ENCODE data around the gene GABRB3. TPM values are rescaled to one million over a fixed set of nuclear protein-coding genes. Genes with fewer than 3 reads are reported as not detected.

Gene GABRB3
- total RNA-seq, 4 donors from 2014 or later: 15.0 to 46.7 (median 20.6) TPM

DNA sequence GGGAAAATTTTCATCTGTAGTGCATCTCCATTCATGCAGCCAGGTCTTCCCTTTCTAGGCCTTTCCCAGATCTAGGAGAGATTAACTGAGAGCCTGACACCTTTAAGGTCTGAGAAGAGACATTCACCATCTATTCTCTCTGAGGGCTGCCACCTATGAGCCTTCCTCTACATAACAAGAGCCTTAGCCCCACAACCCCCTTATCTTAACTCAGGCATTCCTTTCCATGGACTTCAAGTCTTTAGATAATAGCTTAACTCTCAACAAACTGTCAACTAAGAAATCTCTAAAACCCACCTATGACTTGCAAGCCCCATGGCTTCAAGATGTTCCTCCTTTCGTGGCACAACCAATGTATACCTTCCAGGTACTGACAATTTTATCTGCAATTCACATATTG, 121.0 kb downstream of the GABRB3 start:
- 80 to 93% methylated on average over 1 of the region's 1 CpG for WGBS, 2 donors
- no peak overlapping the region for H3K4me3 ChIP-seq (replicated peaks in 1 of 3)
- H3K9me3 ChIP-seq: no peaks in the 10 kb centered on the region
- H3K36me3 ChIP-seq: no peaks in the 10 kb centered on the region
- DNase-seq: no peak
- H3K27ac ChIP-seq: no peak overlapping the region
- intact Hi-C loops (cut with DNase I): no loop called here
- H3K27me3 ChIP-seq: no peaks in the 10 kb centered on the region
- H3K4me1 ChIP-seq: no peaks in the 10 kb centered on the region
- TF ChIP-seq POLR2A (IDR thresholded peaks at IDR 0.05): no peak
- TF ChIP-seq, protein P1, sequence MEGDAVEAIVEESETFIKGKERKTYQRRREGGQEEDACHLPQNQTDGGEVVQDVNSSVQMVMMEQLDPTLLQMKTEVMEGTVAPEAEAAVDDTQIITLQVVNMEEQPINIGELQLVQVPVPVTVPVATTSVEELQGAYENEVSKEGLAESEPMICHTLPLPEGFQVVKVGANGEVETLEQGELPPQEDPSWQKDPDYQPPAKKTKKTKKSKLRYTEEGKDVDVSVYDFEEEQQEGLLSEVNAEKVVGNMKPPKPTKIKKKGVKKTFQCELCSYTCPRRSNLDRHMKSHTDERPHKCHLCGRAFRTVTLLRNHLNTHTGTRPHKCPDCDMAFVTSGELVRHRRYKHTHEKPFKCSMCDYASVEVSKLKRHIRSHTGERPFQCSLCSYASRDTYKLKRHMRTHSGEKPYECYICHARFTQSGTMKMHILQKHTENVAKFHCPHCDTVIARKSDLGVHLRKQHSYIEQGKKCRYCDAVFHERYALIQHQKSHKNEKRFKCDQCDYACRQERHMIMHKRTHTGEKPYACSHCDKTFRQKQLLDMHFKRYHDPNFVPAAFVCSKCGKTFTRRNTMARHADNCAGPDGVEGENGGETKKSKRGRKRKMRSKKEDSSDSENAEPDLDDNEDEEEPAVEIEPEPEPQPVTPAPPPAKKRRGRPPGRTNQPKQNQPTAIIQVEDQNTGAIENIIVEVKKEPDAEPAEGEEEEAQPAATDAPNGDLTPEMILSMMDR (IDR thresholded peaks at IDR 0.05): no peak

DNA sequence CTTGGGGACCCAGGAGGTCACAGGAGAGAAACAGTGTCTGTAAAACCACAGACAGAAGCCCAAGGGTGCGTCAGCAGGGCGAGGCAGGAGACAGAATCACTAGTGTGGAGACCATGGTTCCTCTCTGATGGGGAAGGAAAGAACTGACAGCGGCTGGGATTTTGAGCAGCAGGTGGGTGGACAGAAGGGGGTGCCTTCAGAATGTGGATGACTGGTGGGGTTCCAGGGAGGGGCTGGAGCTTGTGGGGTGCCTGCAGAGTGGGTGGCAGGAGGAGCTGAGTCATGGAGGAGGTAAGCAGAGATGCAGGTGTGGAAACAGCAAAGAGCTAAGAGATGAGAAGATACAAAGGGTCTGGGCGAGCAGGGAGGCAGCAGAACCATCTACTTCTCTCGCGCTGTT, 124.2 kb downstream of the GABRB3 start:
- DNase-seq: no peak
- TF ChIP-seq, protein P1 (IDR thresholded peaks at IDR 0.05): no peak
- no peak for TF ChIP-seq POLR2A (IDR thresholded peaks at IDR 0.05)
- Histone ChIP-seq H3K36me3 (no peaks in the 10 kb centered on the region), H3K4me3 (replicated peaks in 1 of 3) (no peak overlapping the region), H3K27ac (no peak overlapping the region), H3K4me1 (peaks cover 15 to 18% of the 10 kb centered on the region in 2 donors), H3K27me3 (no peaks in the 10 kb centered on the region), H3K9me3 (no peaks in the 10 kb centered on the region)
- intact Hi-C loops (cut with DNase I): no loop called here
- 92 to 98% methylated on average over 6 of the region's 6 CpGs for WGBS, 2 donors

DNA sequence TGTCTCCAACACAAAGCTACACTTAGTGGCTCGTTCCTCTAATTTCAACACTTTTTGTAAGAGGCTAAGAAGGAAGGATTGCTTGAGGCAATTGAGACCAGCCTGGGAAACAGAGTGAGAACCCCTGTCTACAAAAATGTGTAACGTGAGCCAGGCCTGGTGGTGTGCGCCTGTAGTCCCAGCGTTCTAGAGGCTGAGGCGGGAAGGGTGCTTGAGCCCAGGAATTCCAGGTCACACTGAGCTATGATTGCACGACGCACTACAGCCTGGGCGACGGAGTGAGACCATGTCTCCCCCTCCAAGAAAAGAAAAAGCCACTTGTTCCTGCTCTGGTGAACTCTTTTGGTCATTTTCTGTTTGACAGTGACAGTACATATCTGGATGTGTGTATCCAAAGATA, 127.9 kb downstream of the GABRB3 start:
- Histone ChIP-seq H3K4me1 (peaks cover 15 to 18% of the 10 kb centered on the region in 2 donors), H3K36me3 (no peaks in the 10 kb centered on the region), H3K9me3 (no peaks in the 10 kb centered on the region), H3K27ac (peak overlapping the region in 2 of 3 donors; percentile 67 to 74), H3K27me3 (no peaks in the 10 kb centered on the region), H3K4me3 (replicated peaks in 1 of 3) (no peak overlapping the region)
- TF ChIP-seq, protein P1 (IDR thresholded peaks at IDR 0.05): no peak
- TF ChIP-seq POLR2A (IDR thresholded peaks at IDR 0.05): no peak
- DNase-seq: peak; percentile 85 to 89
- WGBS, 2 donors: 41 to 44% methylated on average over 9 of the region's 9 CpGs
- intact Hi-C loops (cut with DNase I): no loop called here

DNA sequence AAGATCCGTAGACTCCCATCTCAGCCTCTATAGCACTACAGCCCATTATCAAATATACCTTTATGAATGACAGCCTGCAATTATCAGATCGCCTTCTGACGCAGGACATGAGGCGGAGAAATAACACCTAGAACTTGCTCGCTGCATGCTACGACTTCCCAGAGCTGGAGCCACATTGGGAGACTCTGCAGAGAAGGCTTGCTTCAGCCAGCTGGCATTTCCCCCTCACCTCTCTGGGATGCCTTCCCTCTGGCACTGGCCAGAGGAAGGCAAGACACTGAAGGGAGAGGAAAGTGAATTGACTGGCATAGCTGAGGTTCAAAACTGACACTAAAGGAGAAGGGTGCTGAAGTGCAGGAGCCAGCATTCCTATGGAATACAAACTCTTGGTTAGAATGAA, 131.7 kb downstream of the GABRB3 start:
- no peak for DNase-seq
- 94 to 97% methylated on average over 6 of the region's 6 CpGs for WGBS, 2 donors
- TF ChIP-seq, protein P1 (IDR thresholded peaks at IDR 0.05): no peak
- no peak for TF ChIP-seq POLR2A (IDR thresholded peaks at IDR 0.05)
- Histone ChIP-seq H3K4me3 (replicated peaks in 1 of 3) (no peak overlapping the region), H3K27me3 (no peaks in the 10 kb centered on the region), H3K27ac (no peak overlapping the region), H3K36me3 (no peaks in the 10 kb centered on the region), H3K4me1 (peaks cover 15 to 18% of the 10 kb centered on the region in 2 donors), H3K9me3 (no peaks in the 10 kb centered on the region)
- intact Hi-C loops (cut with DNase I): no loop called here

DNA sequence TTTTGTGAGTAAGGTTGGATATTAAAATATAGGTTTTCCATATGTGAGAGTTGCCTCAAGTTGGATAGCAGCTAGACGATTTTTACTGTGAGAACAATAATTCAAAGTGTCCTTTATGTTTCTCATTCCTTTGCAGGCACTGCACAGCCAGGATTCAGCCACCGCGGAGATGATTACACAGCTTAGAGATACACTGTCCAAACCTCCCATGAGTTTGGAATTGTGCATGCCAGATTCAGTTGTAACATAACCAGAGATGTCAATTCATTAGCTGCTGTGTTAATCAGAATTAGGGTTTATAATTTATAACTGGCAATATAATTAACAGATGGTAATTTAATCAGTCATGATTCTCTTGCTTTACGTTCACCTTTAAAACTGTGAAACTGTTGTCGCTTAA, 132.3 kb downstream of the GABRB3 start:
- H3K4me3 ChIP-seq (replicated peaks in 1 of 3): no peak overlapping the region
- no peak for TF ChIP-seq POLR2A (IDR thresholded peaks at IDR 0.05)
- TF ChIP-seq, protein P1 (IDR thresholded peaks at IDR 0.05): no peak
- no peak overlapping the region for H3K27ac ChIP-seq
- 73 to 82% methylated on average over 5 of the region's 5 CpGs for WGBS, 2 donors
- no peaks in the 10 kb centered on the region for H3K36me3 ChIP-seq
- no peaks in the 10 kb centered on the region for H3K27me3 ChIP-seq
- intact Hi-C loops (cut with DNase I): no loop called here
- DNase-seq: no peak
- no peaks in the 10 kb centered on the region for H3K9me3 ChIP-seq
- peaks cover 15 to 17% of the 10 kb centered on the region in 2 donors for H3K4me1 ChIP-seq

Data from thyroid gland (tissue), 4 donors.